NB4 (cell line): ENCODE data around the gene LFNG.

Source experiments
- POLR2A ChIP-seq: IDR thresholded peaks from 2 replicates; pipeline ENCODE4 v1.6.1; 2011; ENCODE audit warnings: mild to moderate bottlenecking; ENCODE audit not compliant: insufficient read length; ENCODE audit errors: extremely low read depth
- TF ChIP-seq, protein P1 (sequence below): IDR thresholded peaks from one replicate; pipeline ENCODE4 v1.5.1; 2012; ENCODE audit warnings: low read depth, low read length

DNA sequence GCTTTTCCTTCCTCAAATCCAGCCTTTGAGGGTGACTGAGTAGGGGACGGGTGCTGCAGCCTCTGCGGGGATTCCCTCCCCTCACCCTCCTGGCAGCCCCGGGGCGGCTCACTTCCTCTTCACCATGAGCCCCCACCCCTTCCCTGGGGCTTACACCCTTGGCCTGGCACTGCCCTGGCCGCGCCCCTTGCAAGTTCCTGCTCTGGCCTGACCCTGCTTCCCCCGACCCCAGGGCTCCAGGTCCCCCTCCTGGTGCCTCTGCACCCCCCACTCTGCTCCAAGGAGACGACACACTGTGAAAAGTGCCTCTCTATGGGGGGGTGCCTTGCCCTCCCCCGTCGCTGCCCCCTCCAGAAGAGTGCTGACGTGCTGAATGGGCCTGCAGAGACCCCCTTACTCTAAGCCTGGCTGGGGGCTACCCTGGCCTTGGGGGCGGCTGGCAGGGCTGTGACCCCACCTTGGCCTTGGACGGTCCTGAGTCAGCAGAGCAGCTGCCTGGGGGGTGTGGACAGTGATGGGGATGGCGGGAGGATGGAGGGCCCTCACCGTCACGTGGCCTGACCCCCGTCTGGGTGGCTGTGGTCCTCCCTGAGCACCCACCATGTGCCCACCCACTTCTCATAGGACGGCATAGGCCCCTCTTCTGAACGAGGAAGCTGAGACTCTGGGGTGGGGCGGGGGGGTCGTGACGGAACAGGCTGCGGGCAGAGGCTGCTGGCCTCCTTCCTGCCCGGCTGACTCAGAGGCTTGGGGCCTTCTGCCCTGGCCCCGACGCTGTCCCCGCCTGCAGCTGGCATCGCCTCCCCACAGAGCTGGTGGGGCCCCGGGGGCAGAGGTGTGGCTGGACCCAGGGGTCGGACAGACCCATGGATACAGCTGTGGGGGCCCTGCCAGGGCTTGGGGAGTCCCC lies 9.8 kb downstream of the LFNG start:
- TF ChIP-seq, protein P1, sequence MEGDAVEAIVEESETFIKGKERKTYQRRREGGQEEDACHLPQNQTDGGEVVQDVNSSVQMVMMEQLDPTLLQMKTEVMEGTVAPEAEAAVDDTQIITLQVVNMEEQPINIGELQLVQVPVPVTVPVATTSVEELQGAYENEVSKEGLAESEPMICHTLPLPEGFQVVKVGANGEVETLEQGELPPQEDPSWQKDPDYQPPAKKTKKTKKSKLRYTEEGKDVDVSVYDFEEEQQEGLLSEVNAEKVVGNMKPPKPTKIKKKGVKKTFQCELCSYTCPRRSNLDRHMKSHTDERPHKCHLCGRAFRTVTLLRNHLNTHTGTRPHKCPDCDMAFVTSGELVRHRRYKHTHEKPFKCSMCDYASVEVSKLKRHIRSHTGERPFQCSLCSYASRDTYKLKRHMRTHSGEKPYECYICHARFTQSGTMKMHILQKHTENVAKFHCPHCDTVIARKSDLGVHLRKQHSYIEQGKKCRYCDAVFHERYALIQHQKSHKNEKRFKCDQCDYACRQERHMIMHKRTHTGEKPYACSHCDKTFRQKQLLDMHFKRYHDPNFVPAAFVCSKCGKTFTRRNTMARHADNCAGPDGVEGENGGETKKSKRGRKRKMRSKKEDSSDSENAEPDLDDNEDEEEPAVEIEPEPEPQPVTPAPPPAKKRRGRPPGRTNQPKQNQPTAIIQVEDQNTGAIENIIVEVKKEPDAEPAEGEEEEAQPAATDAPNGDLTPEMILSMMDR, result no peak
- no peak for TF ChIP-seq POLR2A
